ENCODE measurements around the gene ETS2. TPM values are rescaled to one million over a fixed set of nuclear protein-coding genes. Genes with fewer than 3 reads are reported as not detected.

Gene ETS2
- total and polyA plus RNA-seq, 2 of the 8 experiments (the other 6 are each of a cell fraction or from before 2014, with no cell fraction given), result 11.0 to 45.1 TPM

- H3K18ac ChIP-seq (ENCODE audit: extremely low read depth, low read length), result no peak overlapping the region
- DNase-seq (ENCODE audit: low read depth in 1 of 2, low spot score in 2 of 2) (no peak), FAIRE-seq (no peak)
- H3K56ac ChIP-seq (replicated peaks; ENCODE audit: insufficient read length, low read depth, low read length), result no peak overlapping the region
- no peak overlapping the region for H4K91ac ChIP-seq (replicated peaks; ENCODE audit: insufficient read length, low read length)
- H3K79me1 ChIP-seq (ENCODE audit: low read depth, low read length), result no peaks in the 10 kb centered on the region
- H2BK15ac ChIP-seq (ENCODE audit: low read length), result no peak overlapping the region
- H4K20me1 ChIP-seq (replicated peaks in 1 of 2; ENCODE audit: control insufficient read depth in 1 of 2, insufficient read depth in 2 of 2, low read length in 2 of 2), result no peaks in the 10 kb centered on the region
- no peaks in the 10 kb centered on the region for H3K79me2 ChIP-seq (ENCODE audit: control insufficient read depth in 1 of 2, insufficient read depth in 2 of 2, low read length in 2 of 2)
- H2BK120ac ChIP-seq (replicated peaks; ENCODE audit: low read depth, low read length), result no peak overlapping the region
- H3K23me2 ChIP-seq (ENCODE audit: low read depth, low read length), result no peaks in the 10 kb centered on the region
- H3K36me3 ChIP-seq (ENCODE audit: control insufficient read depth in 2 of 4, insufficient read depth in 4 of 4, low read length in 3 of 4), result no peaks in the 10 kb centered on the region
- no peak overlapping the region for H4K8ac ChIP-seq (ENCODE audit: extremely low read depth, insufficient read depth, low read length)
- H3K4me3 ChIP-seq (ENCODE audit: extremely low read depth in 1 of 4, insufficient read depth in 2 of 4, low read depth in 3 of 4, low read length in 4 of 4), result no peak overlapping the region
- no peak overlapping the region for H3K9ac ChIP-seq (replicated peaks in 1 of 4; ENCODE audit: extremely low read depth in 1 of 4, low read depth in 3 of 4, low read length in 3 of 4)
- peaks cover 0 to 4% (median 2%) of the 10 kb centered on the region in 4 experiments; a peak in 2 of 7 replicates for H3K4me1 ChIP-seq (replicated peaks in 1 of 4; ENCODE audit: control insufficient read depth in 3 of 4, insufficient read depth in 4 of 4, low read length in 3 of 4)
- no peak overlapping the region for H2AFZ ChIP-seq (ENCODE audit: low read length)
- H3K9me3 ChIP-seq (ENCODE audit: insufficient read depth in 2 of 2, low read depth in 1 of 2, low read length in 1 of 2), result no peaks in the 10 kb centered on the region
- ChIA-PET POLR2A (ENCODE audit: partially characterized antibody) (no interaction called here), CTCF (ENCODE audit: partially characterized antibody) (no interaction called here)
- no peak overlapping the region for H3K14ac ChIP-seq (ENCODE audit: insufficient read length)
- no peaks in the 10 kb centered on the region for H3K27me3 ChIP-seq (replicated peaks in 1 of 4; ENCODE audit: control insufficient read depth in 3 of 4, extremely low read depth in 1 of 4, insufficient read depth in 3 of 4, low read length in 3 of 4)
- no peak overlapping the region for H3K23ac ChIP-seq (ENCODE audit: insufficient read length)
- H2BK5ac ChIP-seq (ENCODE audit: low read depth, low read length), result no peak overlapping the region
- H3K27ac ChIP-seq (ENCODE audit: low read depth, low read length), result no peak overlapping the region
- no peak overlapping the region for H2BK20ac ChIP-seq (ENCODE audit: low read length)
- no peak overlapping the region for H3K4ac ChIP-seq (replicated peaks; ENCODE audit: insufficient read length, low read depth, low read length)
- H4K5ac ChIP-seq (ENCODE audit: insufficient read length, low read depth, low read length), result no peak overlapping the region
- no peak overlapping the region for H2BK12ac ChIP-seq (ENCODE audit: low read depth, low read length)
- H2AK5ac ChIP-seq (ENCODE audit: low read depth, low read length), result no peak overlapping the region
- WGBS, 2 experiments (ENCODE audit: extremely low coverage in 1 of 2, insufficient coverage in 1 of 2, insufficient read length in 1 of 2, insufficient replicate concordance in 2 of 2, low coverage in 1 of 2, low lambda C conversion rate in 2 of 2, missing lambda C conversion rate in 1 of 2), result 79% methylated on average over 7 of the region's 7 CpGs; no CpG with 5 or more reads in 1 of the 2 experiments
- H3K4me2 ChIP-seq (ENCODE audit: insufficient read depth in 1 of 2, low read depth in 2 of 2, low read length in 2 of 2), result no peak overlapping the region
- no peak for TF ChIP-seq HDAC6 (IDR thresholded peaks at IDR 0.05; ENCODE audit: low read depth, low read length)
- no peak for TF ChIP-seq CHD1 (IDR thresholded peaks at IDR 0.05; ENCODE audit: low read depth, low read length)
- no peak for TF ChIP-seq TCF12 (IDR thresholded peaks at IDR 0.05; ENCODE audit: low read depth, low read length)
- no peak for TF ChIP-seq KDM5A (IDR thresholded peaks at IDR 0.05; ENCODE audit: low read length)
- no peak for TF ChIP-seq E2F6 (IDR thresholded peaks at IDR 0.05)
- no peak for TF ChIP-seq BRCA1 (IDR thresholded peaks at IDR 0.05; ENCODE audit: low read depth, low read length)
- TF ChIP-seq RFX5 (IDR thresholded peaks at IDR 0.05; ENCODE audit: borderline replicate concordance, low read depth, low read length), result no peak
- TF ChIP-seq KDM1A (IDR thresholded peaks at IDR 0.05; ENCODE audit: borderline replicate concordance, low read length), result no peak
- no peak for TF ChIP-seq RAD21 (IDR thresholded peaks at IDR 0.05 in 1 of 2, conservative IDR thresholded peaks at IDR 0.05 in 1 of 2; ENCODE audit: low read depth in 2 of 2, low read length in 2 of 2)
- no peak for TF ChIP-seq EP300 (IDR thresholded peaks at IDR 0.05; ENCODE audit: borderline replicate concordance in 1 of 2, low read depth in 2 of 2, low read length in 2 of 2)
- TF ChIP-seq PHF8 (conservative IDR thresholded peaks at IDR 0.05; ENCODE audit: low read depth, low read length), result no peak
- TF ChIP-seq SIX5 (IDR thresholded peaks at IDR 0.05; ENCODE audit: low read depth, low read length), result no peak
- no peak for TF ChIP-seq ASH2L (IDR thresholded peaks at IDR 0.05; ENCODE audit: low read length)
- TF ChIP-seq SIN3A (conservative IDR thresholded peaks at IDR 0.05 in 1 of 2, IDR thresholded peaks at IDR 0.05 in 1 of 2; ENCODE audit: low read depth in 1 of 2, low read length in 2 of 2), result no peak
Measured at GRCh38 chr21:38790059-38790458, 15.7 kb upstream of the ETS2 start.
